ENCODE results near the gene LAMP5.

GRCh38 chr20:9503526-9504245 is 10.7 kb upstream of the LAMP5 start:
- TF ChIP-seq CTCF (IDR thresholded peaks at IDR 0.05; ENCODE audit: poor library complexity) (no peak), EZH2phosphoT487 (IDR thresholded peaks at IDR 0.05; ENCODE audit: low read depth, severe bottlenecking, unreplicated experiment) (no peak), EZH2 (IDR thresholded peaks at IDR 0.05; ENCODE audit: borderline replicate concordance) (no peak)

All from hepatocyte (in vitro differentiated cells).